CD4-positive, alpha-beta T cell treated with Interleukin-2 at 100 ng/mL for 4 hours (primary cell): ENCODE data around the gene NSFL1C.
"Not testable (repeated sequence)": the region's sequence is repeated elsewhere in the genome, so short reads cannot be mapped to it uniquely, and the experiment has no call there.

ENCODE experiments used
- DNase-seq: peaks from one replicate; pipeline ENCODE4 v3.0.0-alpha.2; 2020; ENCODE audit warnings: low spot score

The NSFL1C gene

DNA sequence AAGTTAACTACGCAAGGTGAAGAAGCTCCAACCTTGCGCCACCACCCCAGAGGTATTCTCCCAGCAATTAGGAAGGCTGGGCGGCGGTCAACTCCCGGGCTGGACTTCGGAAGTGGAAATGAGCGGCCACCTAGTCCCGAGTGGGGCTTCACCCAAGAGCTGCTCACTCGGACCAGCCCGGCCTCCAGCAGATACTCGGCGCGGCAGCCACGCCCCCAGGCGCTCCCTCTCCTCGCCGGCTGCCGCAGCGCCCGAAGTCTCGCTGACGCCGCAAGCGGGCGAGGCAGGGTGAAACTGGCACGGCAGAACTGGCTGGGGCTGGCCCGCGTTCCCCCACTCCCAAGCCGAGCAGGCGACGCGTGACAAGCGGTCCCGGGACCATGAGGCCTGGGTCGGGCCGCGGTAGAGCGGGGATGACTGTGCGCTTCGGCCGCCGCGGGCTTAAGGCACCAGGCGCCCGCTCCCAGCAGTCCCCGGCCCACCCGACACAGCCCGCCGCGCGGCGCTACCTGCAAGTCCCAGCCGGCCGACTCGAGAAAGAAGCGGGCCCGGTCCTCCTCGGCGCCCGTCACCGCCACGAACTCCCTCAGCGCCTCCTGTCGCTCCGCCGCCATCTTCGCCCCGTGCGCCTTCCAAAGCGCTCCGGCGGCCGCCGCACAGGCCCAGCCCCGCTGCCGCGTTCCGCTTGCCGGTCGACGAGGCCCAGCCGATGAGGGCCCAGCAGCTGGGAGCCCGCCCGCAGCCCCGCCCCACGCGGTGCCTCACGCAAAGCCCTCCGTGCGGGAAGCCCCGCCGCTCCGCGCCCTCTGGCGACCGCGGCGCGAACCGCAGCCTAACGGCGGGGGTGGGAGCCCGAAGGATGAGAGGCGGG lies at the start of gene NSFL1C:
Gene NSFL1C (minus strand): TSS at position 639 of the 871 bp plus-strand sequence. CDS start 25 bp downstream, at position 614.
- peak; percentile 97 for DNase-seq

DNA sequence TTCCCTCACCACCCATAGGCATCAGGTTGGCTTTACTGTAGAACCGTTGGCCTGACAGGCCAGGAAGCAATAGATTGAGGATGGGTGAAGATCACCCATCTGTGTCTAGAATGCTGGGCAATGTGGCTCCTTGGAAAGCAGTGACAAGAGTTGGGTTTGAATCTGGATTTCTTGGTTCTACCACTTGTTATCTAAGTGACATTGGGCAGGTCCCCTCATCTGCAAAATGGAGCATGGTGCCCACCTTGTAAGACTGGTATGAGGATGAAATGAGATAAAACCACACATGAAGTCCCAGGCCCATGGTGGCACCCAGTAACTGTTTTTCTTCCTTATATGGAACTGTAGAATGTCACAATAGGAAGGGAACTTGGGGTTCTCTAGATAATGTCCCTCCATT lies 47.2 kb upstream of the NSFL1C start:
- no peak for DNase-seq

DNA sequence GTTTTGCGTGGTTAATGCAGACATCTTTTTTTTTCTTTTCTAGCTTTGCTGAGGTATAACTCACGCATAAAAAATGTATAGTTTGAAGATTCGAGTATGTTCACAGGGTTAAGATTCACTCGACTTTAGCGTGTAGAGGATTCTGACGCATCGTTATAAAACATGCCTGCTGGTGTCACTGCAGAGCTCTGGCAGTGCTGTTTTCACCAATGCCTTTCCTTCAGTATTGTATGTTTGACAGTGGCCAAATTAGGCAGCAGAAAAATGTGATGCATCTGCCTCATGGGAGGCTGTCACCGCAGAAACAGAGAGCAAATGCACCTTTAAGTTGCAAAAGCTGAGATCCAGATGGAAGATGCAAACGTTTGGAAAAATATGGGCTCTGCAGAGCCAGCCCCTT lies 42.6 kb upstream of the NSFL1C start:
- DNase-seq = peak; percentile 38

DNA sequence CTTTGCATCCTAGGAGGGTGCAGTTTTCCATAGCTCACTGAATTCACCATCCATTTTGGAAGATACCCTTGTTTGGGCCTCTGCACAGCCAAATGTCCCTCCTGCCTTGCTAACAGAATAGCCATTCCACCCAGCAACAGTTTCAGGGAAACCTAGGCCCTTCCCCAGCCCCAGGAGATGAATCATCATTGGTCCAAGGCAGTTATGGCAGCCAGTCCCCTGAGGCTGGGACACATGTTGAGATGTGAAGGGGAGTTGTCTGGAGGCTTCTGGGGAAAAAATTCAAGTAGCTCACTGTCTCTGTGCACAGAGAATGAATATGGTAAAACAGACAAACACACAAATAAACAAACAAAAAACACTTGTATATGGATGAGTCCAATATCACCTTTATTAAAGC lies 41.9 kb upstream of the NSFL1C start:
- no peak for DNase-seq

DNA sequence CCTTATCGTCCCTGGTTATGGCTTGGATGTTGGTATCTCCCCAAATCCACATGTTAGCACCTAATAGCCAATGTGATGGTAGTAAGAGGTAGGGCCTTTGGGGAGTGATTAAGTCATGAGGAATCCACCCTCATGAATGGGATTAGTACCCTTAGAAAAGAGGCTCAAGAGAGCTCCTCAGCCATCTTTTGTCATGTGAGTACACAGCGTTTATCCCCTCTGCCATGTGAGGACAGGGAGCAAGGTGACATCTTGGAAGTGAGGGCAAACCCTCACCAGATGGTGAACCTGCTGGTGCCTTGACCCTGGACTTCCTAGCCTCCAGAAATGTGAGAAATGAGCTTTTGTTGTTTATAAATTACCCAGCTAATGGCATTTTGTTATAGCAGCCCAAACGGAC lies 40.6 kb upstream of the NSFL1C start:
- DNase-seq = no peak

DNA sequence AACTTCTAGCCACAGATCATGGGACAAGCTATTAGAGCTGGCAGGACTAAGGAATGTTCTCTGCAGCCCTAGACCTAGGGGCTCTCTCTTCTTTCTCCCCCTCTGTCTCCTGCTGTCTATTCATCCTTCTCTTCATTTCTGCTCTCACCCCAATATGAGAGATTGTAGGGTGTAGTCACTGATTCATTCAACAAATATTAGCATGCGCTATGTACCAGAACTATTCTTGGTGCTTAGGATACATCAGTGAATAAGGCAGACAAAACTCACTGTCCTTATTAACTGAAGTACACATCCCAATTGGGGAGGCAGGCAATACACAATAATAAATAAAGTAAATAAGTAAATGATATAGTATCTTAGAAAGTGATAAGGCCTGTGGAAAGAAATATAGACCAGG lies 39.2 kb upstream of the NSFL1C start:
- DNase-seq = no peak

DNA sequence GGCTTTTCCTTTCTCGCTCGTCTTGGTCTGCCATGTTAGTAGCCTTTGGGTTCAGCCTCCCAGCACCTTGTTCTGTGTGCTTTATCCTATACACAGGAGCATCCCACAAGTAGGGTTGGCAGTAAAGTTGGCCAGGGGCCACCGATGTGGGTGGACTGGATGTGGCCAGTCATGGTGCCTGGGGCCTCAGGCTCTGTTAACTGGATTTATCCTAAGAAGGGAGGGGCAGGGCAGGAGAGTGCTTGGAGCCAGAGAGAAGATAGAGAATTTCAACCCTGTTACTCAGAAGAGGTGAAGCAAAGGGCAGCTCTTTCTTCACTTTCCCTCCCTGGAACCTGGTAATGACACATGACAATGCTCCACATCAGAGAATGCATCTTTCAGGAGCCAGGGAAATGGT lies 38.7 kb upstream of the NSFL1C start:
- DNase-seq = no peak

DNA sequence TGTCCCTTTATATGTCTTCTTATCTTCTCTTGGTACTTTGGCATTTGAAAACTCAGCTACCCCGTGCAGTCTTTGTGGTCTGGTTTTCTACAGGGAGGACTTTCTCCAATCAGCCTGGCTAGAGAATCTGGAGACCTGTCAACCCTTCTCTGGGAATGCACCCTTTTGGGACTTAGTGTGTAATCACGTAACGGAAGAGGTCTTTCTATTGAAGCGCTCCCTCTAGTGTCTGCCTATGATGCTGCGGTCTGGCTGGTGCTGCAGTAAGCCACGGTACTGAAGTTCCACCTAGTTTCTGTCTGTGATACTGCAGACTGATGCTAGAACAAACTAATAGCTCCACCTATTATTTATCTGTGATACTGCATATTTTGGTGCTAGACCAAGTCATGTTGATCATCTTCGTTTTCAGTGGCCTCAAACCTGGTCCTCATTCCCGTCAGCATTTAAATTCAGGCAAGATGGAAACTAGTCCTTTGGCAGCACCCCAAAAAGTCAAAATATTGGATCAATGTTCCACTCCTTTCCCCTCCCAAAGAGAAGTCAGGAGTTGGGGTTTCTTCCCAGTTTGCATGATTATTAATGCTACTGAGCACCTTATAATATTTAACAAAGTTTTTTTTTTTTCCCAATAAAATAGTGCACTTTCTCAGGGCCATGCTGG lies 37.0 kb upstream of the NSFL1C start:
- peak; percentile 84 for DNase-seq

DNA sequence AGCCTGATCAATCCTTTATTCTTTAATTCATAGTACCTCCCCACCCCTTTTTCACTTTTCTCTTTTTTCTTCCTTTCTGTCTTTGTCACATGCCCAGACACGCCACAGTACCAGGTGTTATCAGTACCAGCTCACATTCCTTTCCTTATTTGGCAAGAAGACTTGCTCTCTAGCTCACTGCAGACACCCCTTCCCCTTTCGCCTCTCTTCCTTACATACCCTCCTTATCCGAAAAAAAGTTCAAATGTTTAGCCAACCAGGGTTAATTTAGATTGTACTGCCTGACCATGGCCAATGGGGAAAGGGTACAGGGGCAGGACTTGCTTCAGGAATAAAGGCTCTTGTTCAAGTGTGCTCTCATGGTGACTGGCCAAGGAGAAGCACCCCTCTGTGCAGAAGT lies 33.8 kb upstream of the NSFL1C start:
- DNase-seq = no peak

DNA sequence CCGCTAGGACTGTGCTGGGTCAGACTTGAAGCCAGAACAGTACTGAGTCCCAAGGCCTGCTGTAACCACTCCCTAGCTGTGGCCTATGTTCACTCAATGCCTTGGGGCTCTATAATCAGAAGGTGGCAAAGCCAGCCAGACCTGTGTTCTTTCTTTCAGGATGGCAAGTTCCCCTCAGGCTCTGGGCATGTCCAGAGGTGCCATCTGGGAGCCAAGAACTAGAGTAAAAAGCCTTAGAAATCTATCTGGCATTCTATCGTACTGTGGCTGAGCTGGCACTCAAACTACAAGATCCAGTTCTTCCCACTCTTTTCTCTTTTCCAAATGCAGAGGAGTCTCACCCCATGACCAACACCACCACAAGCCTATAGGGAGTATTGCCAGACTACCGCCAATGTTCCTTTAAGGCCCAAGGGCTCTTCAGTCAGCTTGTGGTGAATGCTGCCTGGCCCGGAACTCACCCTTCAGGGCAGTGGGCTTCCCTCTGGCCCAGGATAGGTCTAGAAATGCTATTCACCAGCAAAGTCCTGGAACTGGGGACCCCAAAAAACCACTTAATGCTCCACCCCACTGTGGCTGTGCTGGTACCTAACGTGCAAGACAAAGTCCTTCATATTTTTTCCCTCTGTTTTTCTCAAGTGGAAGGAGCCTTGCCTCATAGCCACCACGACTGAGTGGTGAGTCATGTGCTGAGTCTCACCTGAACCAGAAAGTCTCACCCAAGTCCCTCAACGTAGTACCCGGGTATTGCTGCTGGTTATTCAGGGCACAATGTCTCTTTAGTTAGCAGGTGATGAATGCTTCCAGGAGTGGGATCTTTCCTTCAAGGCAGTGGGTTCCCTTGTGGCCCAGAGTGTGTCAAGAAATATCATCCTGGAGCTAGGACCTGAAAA lies 33.1 kb upstream of the NSFL1C start:
- no peak for DNase-seq

DNA sequence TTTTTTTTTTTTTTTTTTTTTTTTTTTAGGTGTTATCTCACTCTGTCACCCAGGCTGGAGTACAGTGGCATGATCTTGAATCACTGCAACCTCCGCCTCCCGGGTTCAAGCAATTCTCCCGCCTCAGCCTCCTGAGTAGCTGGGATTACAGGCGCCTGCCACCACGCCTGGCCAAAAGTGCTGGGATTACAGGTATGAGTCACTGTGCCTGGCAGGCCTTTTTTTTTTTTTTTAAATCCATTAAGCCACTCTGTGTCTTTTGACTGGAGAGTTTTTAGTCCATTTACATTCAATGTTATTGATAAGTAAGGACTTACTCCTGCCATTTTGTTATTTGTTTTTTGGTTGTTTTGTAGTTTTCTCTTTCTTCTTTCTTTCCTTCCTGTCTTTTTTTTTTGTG lies 30.7 kb upstream of the NSFL1C start:
- not testable (repeated sequence) for DNase-seq

DNA sequence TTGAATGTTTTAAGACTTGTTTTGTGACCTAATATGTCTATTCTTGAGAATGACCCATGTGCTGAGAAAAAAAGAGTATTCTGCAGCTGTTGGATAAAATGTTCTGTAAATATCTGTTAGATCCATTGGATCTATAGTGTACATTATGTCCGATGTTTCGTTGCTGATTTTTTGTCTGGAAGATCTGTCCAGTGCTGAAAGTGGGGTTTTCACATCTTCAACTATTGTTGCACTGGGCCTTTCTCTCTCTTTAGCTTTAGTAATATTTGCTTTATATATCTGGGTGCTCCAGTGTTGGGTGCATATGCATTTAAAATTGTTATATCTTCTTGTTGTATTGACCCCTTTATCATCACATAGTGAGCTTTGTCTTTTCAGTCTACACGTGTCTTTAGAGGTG lies 30.3 kb upstream of the NSFL1C start:
- DNase-seq = no peak

DNA sequence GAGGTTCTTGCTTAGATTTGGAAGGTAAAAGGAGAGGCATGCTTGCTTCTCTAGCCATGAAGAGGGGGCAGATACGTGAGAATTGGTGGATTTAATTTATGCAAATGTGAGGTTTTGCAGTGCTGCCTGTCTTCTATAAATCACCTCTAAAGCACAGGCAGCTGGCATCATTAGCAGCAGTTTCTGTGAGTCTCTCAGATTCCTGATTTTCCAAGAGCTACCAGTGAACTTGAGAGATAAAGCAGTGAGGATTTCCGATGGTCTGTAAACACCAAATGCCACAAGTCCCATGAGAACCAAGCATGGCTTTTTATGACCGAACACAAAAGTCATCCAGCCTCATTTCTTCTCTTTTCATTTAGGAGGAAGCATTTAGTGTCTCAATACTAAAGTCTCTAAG lies 27.8 kb upstream of the NSFL1C start:
- no peak for DNase-seq

DNA sequence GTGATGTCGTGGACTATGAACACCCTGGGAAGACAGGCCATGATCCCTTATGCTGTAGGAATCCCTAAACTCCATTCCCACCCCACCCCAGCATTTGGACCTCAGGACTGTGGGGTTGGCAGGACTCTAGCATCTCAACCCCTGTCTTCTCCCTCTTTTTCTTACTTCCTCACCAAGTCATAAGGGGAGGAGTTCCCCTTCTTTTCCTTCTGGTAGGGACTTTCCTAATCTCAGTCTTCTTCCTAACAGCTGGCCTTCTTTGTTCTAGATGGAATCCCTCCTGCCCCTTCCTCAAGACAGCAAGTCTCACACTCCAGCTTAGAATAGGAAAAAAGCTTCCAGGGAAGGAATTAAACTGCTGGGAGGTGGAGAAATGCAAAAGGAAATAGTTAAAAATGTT lies 26.9 kb upstream of the NSFL1C start:
- DNase-seq = no peak

DNA sequence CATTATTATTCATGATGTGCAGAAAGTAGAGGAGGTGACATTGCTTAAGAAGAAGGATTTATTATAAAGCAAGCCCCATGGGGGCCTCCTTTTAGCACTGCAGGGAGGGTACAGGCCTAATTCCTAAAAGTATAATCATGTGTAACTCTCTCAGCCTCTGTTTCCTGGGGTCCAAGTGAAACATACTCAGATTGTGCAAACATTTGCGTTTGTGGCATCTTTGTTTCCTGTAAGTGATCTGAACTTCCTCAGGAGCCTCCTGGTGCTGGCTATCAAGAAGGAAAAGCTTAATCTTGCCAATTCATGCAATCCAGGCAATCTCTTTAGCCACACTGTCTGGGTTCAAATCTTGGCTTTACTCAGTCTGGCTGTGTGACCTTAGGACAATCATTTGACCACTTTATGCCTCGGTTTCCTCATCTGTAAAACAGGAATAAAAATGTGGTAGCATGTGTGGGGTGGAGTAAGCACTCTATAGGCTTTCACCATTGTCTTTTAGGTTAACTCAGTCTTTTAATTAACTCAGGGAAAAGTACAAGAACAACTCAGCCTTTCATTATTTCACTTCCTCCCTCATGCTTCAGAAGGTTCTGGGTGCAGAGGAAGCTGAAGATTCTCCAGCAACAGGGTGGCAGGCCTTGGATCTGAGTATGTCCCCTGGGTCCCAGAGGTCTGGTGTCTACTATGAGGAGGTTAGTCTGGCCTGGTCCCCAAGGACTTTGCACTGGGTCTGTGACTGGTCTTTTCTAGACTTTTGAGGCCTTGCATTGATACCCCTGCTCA lies 25.4 kb upstream of the NSFL1C start:
- no peak for DNase-seq

DNA sequence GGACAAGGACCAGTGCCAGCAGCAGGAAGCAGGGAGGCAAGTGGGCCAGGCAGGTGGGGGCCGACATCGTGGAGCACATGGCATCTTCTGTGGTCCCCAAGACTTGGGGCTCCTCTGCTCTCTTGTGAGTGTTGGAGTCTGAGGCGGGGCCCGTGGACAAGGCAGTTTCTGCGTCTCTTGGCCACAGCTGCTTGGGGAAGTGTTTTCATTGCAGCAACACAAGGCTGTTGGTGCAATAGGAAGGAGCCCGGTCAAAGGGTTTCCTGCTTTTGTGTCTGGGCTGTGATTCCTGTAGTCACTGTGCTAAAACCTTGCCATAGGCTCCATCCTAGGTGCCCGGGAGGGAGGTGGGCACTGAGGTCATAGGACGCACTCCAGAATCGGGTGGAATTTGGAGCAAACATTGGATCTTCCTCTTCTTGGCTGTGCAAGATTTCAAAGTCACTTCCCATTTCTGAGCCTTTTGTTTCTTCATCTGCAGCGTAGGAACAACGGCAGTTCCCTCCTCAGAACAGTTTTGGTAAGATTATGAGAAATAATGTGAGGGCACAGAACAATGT lies 24.7 kb upstream of the NSFL1C start, which contains the start of gene SIRPB2:
Gene SIRPB2 (minus strand): TSS at position 140 of the 560 bp plus-strand sequence. CDS start 61 bp downstream, at position 79.
- DNase-seq = no peak

DNA sequence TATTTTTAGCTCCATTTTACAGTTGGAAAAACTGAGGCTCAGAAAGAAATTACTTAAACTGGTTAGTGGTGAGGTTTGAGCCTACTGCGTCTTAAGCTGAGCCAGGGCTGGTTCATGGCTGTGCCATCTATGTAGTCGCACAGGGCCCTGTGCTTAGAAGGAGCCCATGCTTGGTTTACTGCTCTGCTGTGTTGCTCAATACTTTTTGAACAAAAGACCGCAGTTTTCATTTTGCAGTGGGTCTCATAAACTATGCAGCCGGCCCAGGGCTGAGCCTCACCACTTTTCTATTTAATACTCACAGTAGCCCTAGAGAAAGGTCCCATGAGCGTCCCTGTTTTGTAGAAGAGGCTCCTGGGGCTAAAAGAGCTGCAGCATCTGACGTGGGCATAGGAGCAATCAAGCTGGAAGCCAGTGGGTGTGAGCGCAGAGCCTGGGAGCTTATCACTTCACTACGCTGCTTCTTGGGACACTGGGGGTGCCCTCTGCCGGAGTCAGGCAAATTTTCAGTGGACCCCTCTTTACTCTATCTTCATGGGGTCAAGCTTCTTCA lies 24.1 kb upstream of the NSFL1C start:
- no peak for DNase-seq

DNA sequence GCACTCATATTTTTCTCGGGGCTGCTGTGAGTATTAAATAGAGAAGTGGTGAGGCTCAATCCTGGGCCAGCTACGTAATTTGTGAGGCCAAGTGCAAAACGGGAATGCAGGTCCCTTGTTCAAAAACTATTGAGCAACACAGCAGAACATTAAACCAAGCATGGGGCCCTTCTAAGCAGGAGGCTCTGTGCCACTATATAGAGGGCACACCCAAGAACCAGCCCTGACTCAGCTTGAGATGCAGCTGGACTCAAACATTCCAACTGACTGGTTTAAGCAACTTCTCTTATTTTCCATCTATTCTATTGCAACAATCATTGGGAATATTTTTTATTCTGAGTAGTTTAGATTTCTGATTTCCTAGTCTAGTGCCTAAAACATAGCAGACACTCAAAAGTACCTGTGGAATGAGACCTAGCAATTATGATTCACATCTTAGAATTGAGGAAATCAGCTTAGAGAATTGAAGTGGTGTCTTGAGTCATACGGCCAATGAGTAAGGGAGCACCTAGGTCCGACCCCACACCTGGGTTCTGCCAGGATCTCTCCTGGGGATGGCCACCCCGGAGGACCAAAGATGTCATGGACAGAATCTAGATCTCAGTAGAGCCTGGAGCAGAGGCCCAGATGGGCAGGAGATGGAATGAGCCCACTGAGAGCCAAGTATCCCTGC lies 23.3 kb upstream of the NSFL1C start:
- no peak for DNase-seq

DNA sequence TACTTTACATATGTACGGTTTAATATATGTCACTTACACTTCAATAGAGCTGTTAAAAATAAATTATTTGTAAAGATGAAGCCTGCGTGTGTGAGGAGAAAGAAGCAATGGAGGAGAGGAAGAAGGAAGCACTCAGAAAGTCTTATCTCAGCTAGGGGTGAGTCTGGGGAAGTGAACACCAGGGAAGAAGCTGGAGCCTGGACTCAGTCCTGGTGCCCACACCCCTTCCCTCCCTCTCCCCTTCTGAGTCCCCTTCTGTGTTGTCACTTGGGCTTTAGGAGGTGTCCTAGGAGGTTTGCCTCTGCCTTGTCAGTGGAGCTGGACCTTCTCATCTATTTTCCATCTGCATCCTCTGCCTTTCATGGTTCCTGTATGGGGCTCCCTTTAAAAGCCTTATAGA lies 22.7 kb upstream of the NSFL1C start:
- no peak for DNase-seq

DNA sequence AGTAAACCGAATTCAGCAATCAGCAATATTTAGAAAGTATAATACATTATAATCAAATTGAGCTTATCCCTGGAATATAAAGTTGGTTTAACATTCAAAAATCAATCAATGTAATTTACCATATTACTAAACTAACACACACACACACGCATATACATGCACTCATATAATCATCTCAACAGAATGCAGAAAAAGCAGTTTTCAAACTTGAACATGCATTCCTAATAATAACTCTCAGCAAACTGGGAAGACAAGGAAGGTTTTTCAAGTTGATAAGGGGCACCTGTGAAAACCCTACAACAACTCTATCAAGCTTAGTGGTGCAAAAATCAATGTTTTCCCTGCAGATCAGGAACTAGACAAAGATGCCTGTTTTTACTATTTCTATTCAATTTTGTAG lies 19.9 kb upstream of the NSFL1C start:
- DNase-seq = no peak
